HepG2 (cell line): Measurements from ENCODE around the gene SAP130. TPM values are rescaled to one million over a fixed set of nuclear protein-coding genes. Genes with fewer than 3 reads are reported as not detected.

ENCODE experiments used
- ATAC-seq: fragments of 200-7000 bp; cut with Tn5 transposase; 3 replicates; pipeline ENCODE4 v1.9.1; 2020; ENCODE audit warnings: mild to moderate bottlenecking, moderate library complexity
- BruUV-seq: library from RNA; stranded (reverse); fragments of 400-500 nt; replicated peaks from 2 replicates; lab custom pipeline; 2021; lab: Mats Ljungman, UMichigan
- CTCF ChIA-PET: fragments of 300-600 bp; formaldehyde crosslinking; extraction: SDS; loops from one replicate; lab custom pipeline; 2021; ENCODE audit warnings: low total read pairs, inconsistent platforms, low intra/inter-chr PET ratio; lab: Yijun Ruan, JAX
- POLR2A ChIA-PET: fragments of 350-600 bp; sonication (Branson Sonifier 250); formaldehyde crosslinking; loops from one replicate; lab custom pipeline; 2020; ENCODE audit warnings: antibody characterized with exemption, inconsistent platforms; lab: Yijun Ruan, JAX
- DNase-seq: peaks from one replicate; pipeline ENCODE4 v3.0.0-alpha.2; 2015; ENCODE audit warnings: low spot score
- FAIRE-seq: peaks from 3 replicates; lab custom pipeline; 2011; peaks lifted over from hg19 to GRCh38; lab: Jason Lieb, UNC
- H2AFZ ChIP-seq: one replicate; pipeline ENCODE4 v1.6.1; 2011; ENCODE audit warnings: low read length, inconsistent platforms
- H3K27ac ChIP-seq: fragments of 300-600 bp; 3 replicates; pipeline ENCODE4 v1.8.0; 2011; ENCODE audit warnings: mixed run types, mild to moderate bottlenecking, mixed read lengths, low read length, inconsistent platforms; ENCODE audit not compliant: insufficient read depth; ENCODE audit errors: extremely low read length
- H3K27me3 ChIP-seq, 2 experiments: fragments of 200-600 bp in 1 of 2; 2 replicates in 1 of 2; 3 replicates in 1 of 2; pipeline versions ENCODE4 v1.6.0 to v1.8.0; 2011; ENCODE audit warnings: low read length in 2 of 2, mild to moderate bottlenecking in 2 of 2, moderate library complexity in 2 of 2, inconsistent platforms in 1 of 2; ENCODE audit not compliant: insufficient read depth in 2 of 2, control insufficient read depth in 1 of 2
- H3K36me3 ChIP-seq, 2 experiments: fragments of 200-600 bp in 1 of 2; replicated peaks in 1 of 2; 2 replicates in 1 of 2; 3 replicates in 1 of 2; pipeline versions ENCODE4 v1.5.1 to v1.8.0; 2011; ENCODE audit warnings: low read length in 2 of 2, inconsistent platforms in 1 of 2; ENCODE audit not compliant: insufficient read depth in 2 of 2, control insufficient read depth in 1 of 2
- H3K4me1 ChIP-seq: 2 replicates; pipeline ENCODE4 v1.5.1; 2012; ENCODE audit warnings: low read length, inconsistent platforms; ENCODE audit not compliant: insufficient read depth
- H3K4me2 ChIP-seq: 2 replicates; pipeline ENCODE4 v1.6.0; 2011; ENCODE audit warnings: low read depth, low read length, inconsistent platforms
- H3K4me3 ChIP-seq, 3 experiments: fragments of 200-600 bp in 1 of 3; sonication (generic), shearing (Covaris generic) in 1 of 3; replicated peaks in 1 of 3; 2 replicates each; pipeline ENCODE4 v1.5.1; 2011 to 2016; ENCODE audit warnings: low read length in 3 of 3, inconsistent platforms in 2 of 3, low read depth in 2 of 3, mild to moderate bottlenecking in 2 of 3, control low read depth in 1 of 3, mixed read lengths in 1 of 3; ENCODE audit not compliant: insufficient read depth in 1 of 3
- H3K79me2 ChIP-seq: one replicate; pipeline ENCODE4 v1.6.1; 2011; ENCODE audit warnings: low read length, inconsistent platforms; ENCODE audit not compliant: insufficient read depth
- H3K9ac ChIP-seq: 2 replicates; pipeline ENCODE4 v1.6.0; 2011; ENCODE audit warnings: mild to moderate bottlenecking, low read depth, low read length, inconsistent platforms; ENCODE audit not compliant: insufficient read depth
- H3K9me3 ChIP-seq: 2 replicates; pipeline ENCODE4 v1.5.1; 2012; ENCODE audit warnings: mild to moderate bottlenecking, low read length
- H4K20me1 ChIP-seq: 2 replicates; pipeline ENCODE4 v1.6.0; 2011; ENCODE audit warnings: inconsistent platforms, mild to moderate bottlenecking, low read length, moderate library complexity; ENCODE audit not compliant: insufficient read depth
- HCFC1 ChIP-seq: fragments of 150-350 bp; IDR thresholded peaks from 2 replicates; pipeline ENCODE4 v1.6.1; 2014; ENCODE audit warnings: low read depth, low read length
- MTA1 ChIP-seq: sonication (generic); formaldehyde crosslinking; IDR thresholded peaks from 2 replicates; pipeline ENCODE4 v1.4.0; 2020; ENCODE audit warnings: missing genetic modification reagents, mild to moderate bottlenecking, borderline replicate concordance
- POLR2AphosphoS2 ChIP-seq: IDR thresholded peaks from 2 replicates; pipeline ENCODE4 v1.6.1; 2011; ENCODE audit warnings: low read depth, low read length, improper control_type of control experiment
- RAD51 ChIP-seq: fragments of 450-650 bp; IDR thresholded peaks from 2 replicates; pipeline ENCODE4 v1.6.1; 2016; ENCODE audit warnings: borderline replicate concordance
- SRSF1 ChIP-seq: fragments of 200-400 bp; formaldehyde crosslinking; optimal IDR thresholded peaks from 2 replicates; pipeline ENCODE3; 2017; ENCODE audit warnings: mild to moderate bottlenecking, low read depth, low read length, moderate library complexity
- WIZ ChIP-seq: sonication (generic); formaldehyde crosslinking; IDR thresholded peaks from 2 replicates; pipeline ENCODE4 v1.5.1; 2020; ENCODE audit warnings: mild to moderate bottlenecking, missing genetic modification reagents
- ZBTB40 ChIP-seq, 2 experiments: fragments of 450-650 bp in 1 of 2; sonication (generic) in 1 of 2; formaldehyde crosslinking in 1 of 2; IDR thresholded peaks; 2 replicates each; pipeline versions ENCODE4 v1.6.1 to v1.8.0; 2016 to 2022; ENCODE audit warnings: antibody characterized with exemption in 1 of 2, mild to moderate bottlenecking in 1 of 2, missing genetic modification reagents in 1 of 2
- ZNF101 ChIP-seq: sonication (generic); formaldehyde crosslinking; IDR thresholded peaks from 2 replicates; pipeline ENCODE4 v1.4.0; 2020; ENCODE audit warnings: mild to moderate bottlenecking, low read depth, missing genetic modification reagents, borderline replicate concordance
- ZNF781 ChIP-seq: sonication (generic); formaldehyde crosslinking; IDR thresholded peaks from 2 replicates; pipeline ENCODE4 v1.5.1; 2020; ENCODE audit warnings: borderline replicate concordance, mild to moderate bottlenecking, missing genetic modification reagents; ENCODE audit errors: not compliant biosample characterization
- WGBS: methylation state at CpG from one replicate; pipeline ENCODE4 v1.1.6; 2017; ENCODE audit warnings: low lambda C conversion rate; 5-methylcytosine and 5-hydroxymethylcytosine counted together
- in situ Hi-C: cut with HindIII; loops from 2 replicates; pipeline ENCODE4 v1.10.0; 2017; ENCODE audit warnings: low pct_unique_long_range_greater_than_20kb; ENCODE audit not compliant: extremely low pct_ligation_motif_present
- intact Hi-C: fragments of 100-400 bp; cut with micrococcal nuclease; formaldehyde crosslinking; loops from one replicate; pipeline ENCODE4 v1.10.0; 2022; ENCODE audit not compliant: unreplicated experiment
- polyA plus RNA-seq, 8 experiments: library from polyadenylated mRNA; depleted of rRNA in 3 of 8; stranded (reverse) in 7 of 8; unstranded in 1 of 8; fragments of >200 nt; fragmentation: Illumina TruSeq in 4 of 8; extraction: Trizol in 4 of 8; gene quantifications; 2 replicates each; pipeline versions ENCODE4 v1.2.1 to v1.2.3, GENCODE V29; 2011 to 2016; ENCODE audit warnings: low read depth in 4 of 8, missing spikeins in 1 of 8, mixed read lengths in 1 of 8; ENCODE audit not compliant: insufficient read depth in 1 of 8
- total RNA-seq, 5 experiments: library from RNA; depleted of rRNA; stranded (reverse); fragments of >200 nt; fragmentation: Illumina TruSeq; extraction: Trizol; gene quantifications; 2 replicates each; pipeline ENCODE4 v1.2.3, GENCODE V29; 2016; ENCODE audit warnings: low read depth in 1 of 5

Gene SAP130
- total and polyA plus RNA-seq, 2 of the 13 experiments (the other 11 are each of a cell fraction or from before 2014, with no cell fraction given) = 11.1 to 18.6 TPM

DNA sequence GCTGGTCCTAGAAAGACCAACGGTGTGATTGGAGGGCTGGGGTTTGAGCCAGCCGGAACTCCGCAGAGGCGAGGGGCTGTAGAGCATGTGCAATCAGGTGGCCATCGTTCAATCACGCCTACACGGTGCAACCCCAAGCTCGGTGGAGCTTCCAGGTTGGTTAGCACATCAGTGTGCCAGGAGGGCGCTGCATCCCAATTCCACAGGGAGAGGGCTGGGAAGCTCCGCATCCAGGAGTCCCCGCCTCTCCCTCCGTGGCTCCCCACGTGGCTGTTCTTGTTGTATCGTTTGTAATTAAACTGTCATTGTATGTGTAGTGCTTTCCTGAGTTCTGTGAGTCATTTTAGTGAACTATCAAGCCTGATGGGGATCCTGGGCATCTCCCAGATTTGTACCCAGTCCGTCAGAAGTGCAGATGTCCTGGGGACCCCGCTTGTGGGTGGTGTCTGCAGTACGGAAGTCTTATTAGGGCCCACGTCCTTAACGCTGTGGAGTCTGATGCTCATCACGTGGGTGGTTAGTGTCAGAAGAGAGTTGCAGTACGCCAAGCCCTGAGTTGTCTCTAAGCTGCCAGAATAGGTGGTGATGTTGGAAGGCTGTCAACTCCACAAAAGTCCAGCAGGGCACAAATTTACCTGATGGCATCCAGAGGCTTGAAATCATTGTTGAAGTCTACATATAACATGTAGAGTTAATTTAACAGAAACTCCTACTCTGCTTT lies 121.5 kb downstream of the SAP130 start (continued):
- TF ChIP-seq MTA1 (CRISPR knock-in tag) = 0 out of 2 replicates have a peak, but pooled peaks have one; percentile 30
- TF ChIP-seq RAD51 = no peak
- TF ChIP-seq WIZ (CRISPR knock-in tag) = 0 out of 2 replicates have a peak, but pooled peaks have one; percentile 19

DNA sequence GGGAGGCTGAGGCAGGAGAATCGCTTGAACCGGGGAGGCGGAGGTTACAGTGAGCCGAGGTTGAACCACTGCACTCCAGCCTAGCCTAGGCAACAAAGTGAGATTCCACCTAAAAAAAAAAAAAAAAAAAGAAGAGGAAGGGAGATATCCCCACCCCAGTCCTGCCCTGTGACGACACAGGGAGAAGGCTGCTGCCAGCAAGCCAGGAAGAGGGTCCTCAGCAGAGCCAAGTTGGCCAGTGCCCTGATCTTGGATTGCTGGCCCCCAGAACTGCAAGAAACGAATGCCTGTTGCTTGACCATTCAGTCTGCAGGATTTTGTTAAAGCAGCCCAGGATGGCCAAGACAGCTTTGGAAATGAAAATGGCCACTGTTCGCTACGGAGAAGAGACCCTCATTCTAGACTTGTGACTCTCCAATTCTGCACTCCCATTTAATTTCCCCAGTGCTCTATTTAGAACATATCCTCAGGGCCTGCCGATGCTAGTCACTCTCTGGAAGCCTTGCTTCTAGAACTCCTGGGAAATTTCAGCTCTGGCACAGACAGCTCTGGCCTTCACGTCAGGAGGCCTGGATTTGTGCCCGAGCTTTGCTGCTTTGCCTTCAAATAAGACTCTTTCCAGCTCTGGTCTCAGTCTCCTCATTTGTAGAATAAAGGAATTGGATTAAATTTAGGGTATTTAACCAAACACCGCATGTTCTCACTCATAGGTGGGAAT lies 126.4 kb downstream of the SAP130 start:
- intact Hi-C loops (no loop called here), in situ Hi-C loops (no loop called here)
- Histone ChIP-seq H3K9me3 (no peaks in the 10 kb centered on the region), H2AFZ (no peak overlapping the region), H3K27ac (no peak overlapping the region), H3K4me3 (no peak overlapping the region), H3K79me2 (no peaks in the 10 kb centered on the region), H3K9ac (no peak overlapping the region), H3K4me1 (peaks cover 38% of the 10 kb centered on the region), H3K4me2 (no peak overlapping the region), H3K27me3 (peaks cover 0 to 20% of the 10 kb centered on the region in 2 experiments; a peak in 4 of 5 replicates), H4K20me1 (no peaks in the 10 kb centered on the region), H3K36me3 (no peaks in the 10 kb centered on the region)
- ChIA-PET CTCF (no interaction called here), POLR2A (no interaction called here)
- ATAC-seq (no peak), FAIRE-seq (no peak), DNase-seq (no peak)
- WGBS = 59% methylated on average over 12 of the region's 12 CpGs
- no TSS peak for BruUV-seq
- TF ChIP-seq ZNF101 (no peak), ZBTB40 (IDR thresholded peaks at IDR 0.05) (no peak), ZBTB40 (CRISPR knock-in tag; IDR thresholded peaks at IDR 0.05) (no peak), POLR2AphosphoS2 (no peak), SRSF1 (no peak), HCFC1 (no peak), ZNF781 (CRISPR knock-in tag) (no peak)
